HTR-8/SVneo (cell line): ENCODE results near the gene ZNF646.

Experiments used
- DNase-seq: peaks from one replicate; pipeline ENCODE4 v3.0.0; 2011; ENCODE audit warnings: low spot score, mixed read lengths; ENCODE audit not compliant: insufficient read length
- FAIRE-seq: peaks from 2 replicates; lab custom pipeline; 2011; peaks lifted over from hg19 to GRCh38; lab: Jason Lieb, UNC

ZNF646 gene

GRCh38 chr16:31061813-31062440, 12.3 kb upstream of the ZNF646 start:
- DNase-seq, result no peak
- FAIRE-seq, result no peak

GRCh38 chr16:31063495-31063842, 10.8 kb upstream of the ZNF646 start:
- DNase-seq (no peak), FAIRE-seq (no peak)

- FAIRE-seq, result no peak
Measured at GRCh38 chr16:31063843-31064611, 10.2 kb upstream of the ZNF646 start.

GRCh38 chr16:31064882-31065461, 9.2 kb upstream of the ZNF646 start:
- DNase-seq (peak; percentile 43), FAIRE-seq (no peak)

More at GRCh38 chr16:31063843-31064611, 10.2 kb upstream of the ZNF646 start:
- DNase-seq, result no peak

- DNase-seq, result no peak
- FAIRE-seq, result no peak
Measured at GRCh38 chr16:31067342-31067741, 6.9 kb upstream of the ZNF646 start.

- FAIRE-seq (no peak), DNase-seq (no peak)
Measured at GRCh38 chr16:31071861-31072260, 2.4 kb upstream of the ZNF646 start.

GRCh38 chr16:31072540-31073141, 1.6 kb upstream of the ZNF646 start:
- DNase-seq (no peak), FAIRE-seq (no peak)

GRCh38 chr16:31073142-31073969, 866 bp upstream of the ZNF646 start:
- DNase-seq, result peak; percentile 87
- no peak for FAIRE-seq

GRCh38 chr16:31074814-31075183, 577 bp downstream of the ZNF646 start:
- DNase-seq (no peak), FAIRE-seq (no peak)

GRCh38 chr16:31076319-31076718, 2.1 kb downstream of the ZNF646 start:
- no peak for FAIRE-seq
- DNase-seq, result no peak

GRCh38 chr16:31077024-31077423, 2.8 kb downstream of the ZNF646 start:
- FAIRE-seq (no peak), DNase-seq (no peak)

- DNase-seq (no peak), FAIRE-seq (no peak)
Measured at GRCh38 chr16:31077592-31078396, 3.6 kb downstream of the ZNF646 start.

- no peak for DNase-seq
- no peak for FAIRE-seq
Measured at GRCh38 chr16:31078597-31079341, 4.5 kb downstream of the ZNF646 start.

GRCh38 chr16:31079342-31079944, 5.2 kb downstream of the ZNF646 start:
- DNase-seq, result no peak
- no peak for FAIRE-seq

- FAIRE-seq, result no peak
- DNase-seq, result no peak
Measured at GRCh38 chr16:31080035-31080629, 5.9 kb downstream of the ZNF646 start.

GRCh38 chr16:31080756-31081419, 6.7 kb downstream of the ZNF646 start:
- no peak for DNase-seq
- no peak for FAIRE-seq
